NCI-H524 treated with DMSO at 0.1 percent for 48 hours (cell line): ENCODE measurements around the gene C9orf152.

Experiments used
- DNase-seq: peaks from one replicate; lab custom pipeline; 2025; lab: John Stamatoyannopoulos, UW

Gene C9orf152

DNA sequence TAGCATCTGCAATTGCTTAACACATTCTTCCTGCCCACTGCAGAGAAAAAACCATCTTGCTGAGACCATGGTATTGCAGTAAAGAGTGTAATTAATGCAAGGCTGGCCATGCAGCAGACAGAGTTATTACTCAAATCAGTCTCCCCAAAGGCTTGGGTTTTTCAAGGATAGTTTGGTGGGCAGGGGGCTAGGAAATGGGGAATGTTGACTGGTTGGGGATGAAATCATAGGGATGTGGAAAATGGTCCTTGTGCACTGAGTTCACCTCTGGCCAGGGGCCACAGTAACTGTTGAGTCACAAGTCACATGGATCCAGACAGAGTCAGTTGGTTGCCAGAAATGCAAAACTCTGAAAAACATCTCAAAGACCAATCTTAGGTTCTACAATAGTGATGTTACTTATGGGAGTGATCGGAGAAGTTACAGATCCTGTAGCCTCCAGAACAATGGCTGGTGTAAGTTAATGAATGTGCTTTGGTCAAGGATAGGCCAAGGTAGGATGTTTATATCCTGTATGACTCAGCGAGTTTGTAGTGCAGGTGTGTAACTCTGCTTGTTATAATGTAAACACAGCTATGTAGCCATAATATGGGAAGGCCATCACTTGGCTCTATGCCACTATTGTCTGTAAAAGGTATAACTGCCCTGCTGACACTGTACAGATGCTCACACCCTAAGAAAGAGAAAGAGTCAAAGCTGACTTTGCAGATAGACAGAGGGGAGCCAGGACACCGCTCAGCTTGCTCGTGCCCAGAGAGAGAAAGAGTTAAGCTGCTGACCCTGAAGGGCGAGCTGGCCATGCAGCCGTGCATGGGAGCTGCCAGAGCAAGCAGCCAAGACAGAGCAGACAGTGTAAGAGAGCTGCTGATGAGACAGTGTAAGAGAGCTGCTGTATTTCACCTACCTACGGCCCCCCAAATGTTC, 27.2 kb downstream of the C9orf152 start:
- DNase-seq, result no peak

GRCh38 chr9:110179734-110180133, 28.2 kb downstream of the C9orf152 start:
- no peak for DNase-seq

- DNase-seq, result no peak
Measured at GRCh38 chr9:110178281-110178680, 29.7 kb downstream of the C9orf152 start.

GRCh38 chr9:110175275-110175968, 32.5 kb downstream of the C9orf152 start:
- no peak for DNase-seq

DNA sequence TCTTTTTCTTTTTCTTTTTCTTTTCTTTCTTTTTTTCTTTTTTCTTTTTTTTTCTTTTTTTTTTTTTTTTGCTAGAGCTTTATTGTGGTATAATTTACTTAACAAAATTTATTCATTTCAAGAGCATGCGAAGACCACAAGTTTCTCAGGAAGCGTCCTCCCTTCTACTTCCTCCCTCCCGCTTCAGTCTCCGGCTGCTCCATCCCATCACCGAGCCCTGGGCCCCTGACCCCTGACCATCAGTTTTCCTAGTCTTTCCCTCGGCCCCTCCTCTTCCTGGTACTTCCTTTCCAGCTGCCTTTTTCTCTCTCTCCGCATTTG, 34.7 kb downstream of the C9orf152 start:
- DNase-seq, result no peak

- DNase-seq, result no peak
Measured at GRCh38 chr9:110170357-110171257, 37.4 kb downstream of the C9orf152 start.

DNA sequence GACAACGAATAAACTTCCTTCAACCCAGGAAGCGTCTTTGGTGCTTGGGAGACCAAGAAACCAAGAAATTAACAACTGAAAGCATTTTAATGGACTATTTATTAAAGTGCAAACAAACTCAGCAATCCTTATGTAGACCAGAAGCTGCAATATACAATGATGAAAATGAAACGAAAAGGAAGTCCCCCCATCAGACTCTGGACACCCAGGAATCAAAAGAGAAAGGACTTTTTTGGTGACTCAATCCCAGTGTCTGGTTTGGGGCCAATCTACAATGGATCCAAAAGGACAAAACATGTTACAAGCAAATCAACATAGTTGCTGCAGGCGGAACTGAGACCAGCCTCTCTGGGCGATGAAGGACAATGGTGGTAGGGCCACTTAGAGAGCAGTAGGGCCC, 39.5 kb downstream of the C9orf152 start:
- no peak for DNase-seq

DNA sequence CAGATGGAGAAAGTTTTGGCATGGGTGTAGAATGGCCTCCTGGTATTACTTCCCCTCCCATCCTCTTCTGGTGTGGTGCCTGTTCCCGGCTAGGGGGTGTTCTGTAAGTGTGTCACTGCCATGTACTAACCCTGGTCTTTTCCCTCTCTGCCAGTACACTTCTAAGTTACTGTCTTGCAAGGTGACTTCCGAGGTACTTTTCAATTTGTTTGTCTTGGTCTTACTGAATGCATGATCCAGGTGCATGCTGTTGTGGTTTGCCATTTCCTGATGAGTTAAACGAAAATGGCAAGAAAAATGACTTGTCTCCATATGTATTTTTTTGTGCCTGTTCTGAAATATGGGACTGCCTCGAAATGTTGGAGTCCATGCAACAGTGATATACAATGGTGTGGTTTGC, 46.0 kb downstream of the C9orf152 start:
- no peak for DNase-seq

DNA sequence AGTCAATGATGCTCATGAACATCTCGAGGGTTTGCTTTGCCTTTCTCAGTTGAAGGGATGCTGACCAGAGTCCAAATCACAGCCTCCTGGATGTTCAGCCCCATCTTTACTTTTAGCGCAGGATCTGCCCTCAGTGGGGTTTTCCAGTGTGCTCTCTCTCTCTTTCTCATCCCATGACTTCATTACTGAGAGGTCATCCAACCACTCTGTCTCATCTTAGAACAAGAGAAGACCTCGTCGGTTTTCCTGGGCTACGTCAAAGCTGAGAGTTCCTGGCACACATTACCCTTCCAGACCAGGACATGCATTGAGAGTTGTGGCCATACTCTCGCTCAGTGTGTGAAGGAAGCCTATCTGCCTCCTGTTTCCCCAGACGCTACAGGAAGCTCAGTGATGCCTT, 47.3 kb downstream of the C9orf152 start:
- DNase-seq, result no peak

GRCh38 chr9:110160123-110160522, 47.8 kb downstream of the C9orf152 start:
- no peak for DNase-seq

DNA sequence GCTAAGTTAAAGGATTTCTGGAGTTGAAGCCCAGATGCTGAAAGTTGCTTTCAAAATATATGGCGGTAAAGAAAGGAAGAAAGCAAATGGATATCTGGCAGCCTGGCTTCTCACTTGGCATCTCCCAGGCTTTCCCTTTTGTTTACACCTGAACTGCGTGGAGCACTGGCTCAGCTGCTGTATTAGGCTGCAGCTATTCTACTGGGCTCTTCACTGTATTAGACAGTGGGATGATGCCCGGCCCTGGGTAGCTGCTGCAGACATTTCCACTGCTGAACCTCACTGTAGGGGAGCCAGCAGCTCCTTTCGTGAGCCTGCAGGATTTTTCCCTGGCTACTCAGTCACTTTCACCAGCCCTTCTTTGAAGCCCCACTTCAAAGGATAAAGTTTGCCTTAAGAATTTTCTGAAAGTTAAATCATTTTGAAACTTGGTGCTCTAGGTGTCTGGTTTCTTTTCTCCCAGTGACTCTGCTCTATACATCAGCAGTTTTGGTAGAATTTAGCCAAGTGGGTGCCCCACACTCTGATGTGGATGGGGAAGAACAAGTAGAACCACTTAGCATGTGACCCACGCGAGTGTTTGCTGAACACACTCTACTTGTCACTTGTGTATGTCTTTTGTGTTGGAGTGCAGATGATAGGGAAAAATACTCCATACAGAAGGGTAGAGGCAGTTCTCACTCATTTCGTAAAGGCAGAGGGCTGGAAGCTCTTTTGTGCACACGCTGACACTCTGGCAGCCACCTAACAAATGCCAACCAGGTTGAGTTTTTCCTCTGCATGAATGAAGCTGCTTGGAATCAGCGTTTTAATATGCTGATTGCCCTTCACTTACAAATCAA, 49.9 kb downstream of the C9orf152 start:
- DNase-seq, result no peak

DNA sequence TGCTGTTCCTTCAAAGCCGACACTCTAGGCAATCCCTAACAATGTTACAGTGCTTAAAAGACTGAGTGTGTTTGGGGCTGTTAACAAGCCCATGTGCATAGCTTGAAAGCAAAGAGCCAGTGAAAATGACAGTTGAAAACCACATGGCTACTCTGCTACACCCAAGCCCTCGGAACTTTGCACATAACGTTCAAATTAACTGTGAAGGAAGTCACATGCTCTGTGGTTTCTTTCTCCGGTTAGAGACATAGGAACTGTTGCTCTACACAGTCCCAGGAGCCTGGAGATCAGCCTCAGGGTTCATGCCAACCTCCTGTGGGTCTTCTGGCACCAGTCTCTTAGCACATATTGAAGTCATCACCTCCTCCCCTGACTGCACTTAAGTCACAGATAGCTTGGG, 51.1 kb downstream of the C9orf152 start:
- no peak for DNase-seq

GRCh38 chr9:110156416-110156815, 51.5 kb downstream of the C9orf152 start:
- no peak for DNase-seq

DNA sequence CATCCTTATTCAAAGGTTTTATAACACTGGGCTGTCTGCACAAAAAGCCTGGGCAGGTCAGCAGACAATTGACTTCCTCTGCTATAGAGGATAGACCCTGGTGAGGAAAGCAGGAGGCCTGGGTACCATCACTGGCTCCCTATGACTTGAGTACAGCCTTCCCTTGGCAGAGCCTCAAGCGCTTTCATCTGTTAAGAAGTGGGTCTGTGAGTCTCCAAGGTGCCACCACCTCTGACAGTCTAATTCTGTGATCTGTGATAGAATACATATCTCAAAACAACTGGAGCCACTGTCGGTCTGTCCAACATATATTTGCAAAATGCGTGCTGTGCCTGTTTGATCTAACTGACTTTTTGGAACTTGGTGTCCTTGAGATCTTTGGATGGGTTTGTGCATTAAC, 52.2 kb downstream of the C9orf152 start:
- DNase-seq, result no peak

DNA sequence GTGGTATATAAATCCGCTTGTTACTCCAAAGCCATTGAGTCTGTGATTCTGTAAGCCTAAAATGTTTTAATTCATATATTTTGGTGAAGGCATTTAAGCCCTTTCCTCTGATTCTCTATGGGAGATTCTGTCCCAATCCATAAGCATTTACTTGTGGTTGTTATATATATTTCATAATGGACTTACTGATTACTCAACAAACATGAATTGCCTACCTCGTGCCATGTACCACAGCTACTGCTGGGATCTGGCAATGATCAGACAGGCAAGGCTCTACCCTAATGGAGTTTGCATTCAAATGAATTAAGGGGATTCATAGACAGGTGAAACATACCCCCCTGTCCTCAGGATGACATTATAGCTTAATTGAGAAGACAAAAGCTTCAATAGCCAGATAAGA, 54.5 kb downstream of the C9orf152 start:
- DNase-seq, result no peak

GRCh38 chr9:110152704-110153374, 55.1 kb downstream of the C9orf152 start:
- DNase-seq, result peak; percentile 5
